ENCODE results near the gene ADAM15. TPM values are rescaled to one million over a fixed set of nuclear protein-coding genes. Genes with fewer than 3 reads are reported as not detected.

Gene ADAM15
- total RNA-seq, 2 experiments from 2014 or later, result 17.2 to 20.1 TPM

DNA sequence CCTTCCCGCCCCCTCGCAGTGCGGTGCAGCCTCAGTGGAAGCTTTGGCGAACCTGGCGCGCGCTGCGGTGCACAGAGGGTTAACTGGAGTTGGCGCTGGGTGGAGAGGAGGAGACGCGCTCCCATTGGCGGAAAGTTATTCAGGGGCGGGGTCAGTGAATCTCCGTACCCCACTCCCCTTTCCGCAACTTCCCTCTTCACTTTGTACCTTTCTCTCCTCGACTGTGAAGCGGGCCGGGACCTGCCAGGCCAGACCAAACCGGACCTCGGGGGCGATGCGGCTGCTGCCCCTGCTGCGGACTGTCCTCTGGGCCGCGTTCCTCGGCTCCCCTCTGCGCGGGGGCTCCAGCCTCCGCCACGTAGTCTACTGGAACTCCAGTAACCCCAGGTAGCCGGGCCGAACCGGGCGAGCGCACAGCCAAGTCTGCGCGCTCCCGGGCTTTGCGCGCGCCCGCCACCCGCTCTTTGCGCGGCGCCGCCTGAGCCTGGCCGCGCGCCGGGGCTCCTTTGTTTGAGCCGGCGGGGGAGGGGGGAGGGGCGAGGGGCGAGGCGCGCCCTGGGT is 12.5 kb downstream of the ADAM15 start, which contains the start of gene EFNA4:
Gene EFNA4 (plus strand): TSS at position 191 of the 561 bp plus-strand sequence. CDS start 84 bp downstream, at position 275.
- ChIA-PET CTCF (interaction anchor here (1.0 to 6.5 kb wide), 6 partner anchors 12 to 584 kb away, joined by 3 to 78 read pairs (median 6); partner anchors contain the start of gene ADAM15), POLR2A (interaction anchor here (0.6 to 2.3 kb wide), 6 partner anchors 11 to 81 kb away, joined by 3 to 23 read pairs (median 3); partner anchors contain the start of genes ADAM15, EFNA3 and FLAD1)
- H3K27ac ChIP-seq (ENCODE audit: low read depth in 1 of 2, low read length in 2 of 2), result peak within 1 kb of the TSS in 1 of 2 donors; percentile 61
- H3K4me3 ChIP-seq (ENCODE audit: low read length), result peak within 1 kb of the TSS; percentile 76
- TF ChIP-seq, protein P1, sequence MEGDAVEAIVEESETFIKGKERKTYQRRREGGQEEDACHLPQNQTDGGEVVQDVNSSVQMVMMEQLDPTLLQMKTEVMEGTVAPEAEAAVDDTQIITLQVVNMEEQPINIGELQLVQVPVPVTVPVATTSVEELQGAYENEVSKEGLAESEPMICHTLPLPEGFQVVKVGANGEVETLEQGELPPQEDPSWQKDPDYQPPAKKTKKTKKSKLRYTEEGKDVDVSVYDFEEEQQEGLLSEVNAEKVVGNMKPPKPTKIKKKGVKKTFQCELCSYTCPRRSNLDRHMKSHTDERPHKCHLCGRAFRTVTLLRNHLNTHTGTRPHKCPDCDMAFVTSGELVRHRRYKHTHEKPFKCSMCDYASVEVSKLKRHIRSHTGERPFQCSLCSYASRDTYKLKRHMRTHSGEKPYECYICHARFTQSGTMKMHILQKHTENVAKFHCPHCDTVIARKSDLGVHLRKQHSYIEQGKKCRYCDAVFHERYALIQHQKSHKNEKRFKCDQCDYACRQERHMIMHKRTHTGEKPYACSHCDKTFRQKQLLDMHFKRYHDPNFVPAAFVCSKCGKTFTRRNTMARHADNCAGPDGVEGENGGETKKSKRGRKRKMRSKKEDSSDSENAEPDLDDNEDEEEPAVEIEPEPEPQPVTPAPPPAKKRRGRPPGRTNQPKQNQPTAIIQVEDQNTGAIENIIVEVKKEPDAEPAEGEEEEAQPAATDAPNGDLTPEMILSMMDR (IDR thresholded peaks at IDR 0.05), result no peak
- no peaks in the 10 kb centered on the region for H3K27me3 Mint-ChIP-seq
- H3K4me3 Mint-ChIP-seq, result peak within 1 kb of the TSS; percentile 96
- H3K4me1 ChIP-seq (ENCODE audit: insufficient read depth, low read length), result peaks cover 41% of the 10 kb centered on the region
- H3K27ac Mint-ChIP-seq, result peak within 1 kb of the TSS; percentile 70
- no peaks in the 10 kb centered on the region for H3K9me3 ChIP-seq (ENCODE audit: control insufficient read depth in 1 of 2, insufficient read depth in 1 of 2, low read length in 2 of 2)
- H3K9me3 Mint-ChIP-seq, result no peaks in the 10 kb centered on the region
- peaks cover 11% of the 10 kb centered on the region for H3K36me3 ChIP-seq (ENCODE audit: insufficient read depth, low read length)
- H3K4me1 Mint-ChIP-seq (ENCODE audit: low read depth), result peaks cover 32% of the 10 kb centered on the region
- DNase-seq, result peak; percentile 69 to 92 (median 80)
- H3K36me3 Mint-ChIP-seq (ENCODE audit: low read depth), result peaks cover 15% of the 10 kb centered on the region
- intact Hi-C loops (cut with DNase I, micrococcal nuclease), result loop anchor here (1.0 to 5.0 kb wide), 7 partner anchors 21 to 656 kb away; partner anchors contain the start of genes IL6R (in 1 of the 2), PYGO2 (in 1 of the 2), UBE2Q1 (in 1 of the 2) and ZBTB7B (in 1 of the 2)
- peak; percentile 90 for ATAC-seq (ENCODE audit: poor library complexity)
- H3K27me3 ChIP-seq (ENCODE audit: control insufficient read depth in 1 of 2, insufficient read depth in 2 of 2, low read length in 2 of 2), result no peaks in the 10 kb centered on the region

DNA sequence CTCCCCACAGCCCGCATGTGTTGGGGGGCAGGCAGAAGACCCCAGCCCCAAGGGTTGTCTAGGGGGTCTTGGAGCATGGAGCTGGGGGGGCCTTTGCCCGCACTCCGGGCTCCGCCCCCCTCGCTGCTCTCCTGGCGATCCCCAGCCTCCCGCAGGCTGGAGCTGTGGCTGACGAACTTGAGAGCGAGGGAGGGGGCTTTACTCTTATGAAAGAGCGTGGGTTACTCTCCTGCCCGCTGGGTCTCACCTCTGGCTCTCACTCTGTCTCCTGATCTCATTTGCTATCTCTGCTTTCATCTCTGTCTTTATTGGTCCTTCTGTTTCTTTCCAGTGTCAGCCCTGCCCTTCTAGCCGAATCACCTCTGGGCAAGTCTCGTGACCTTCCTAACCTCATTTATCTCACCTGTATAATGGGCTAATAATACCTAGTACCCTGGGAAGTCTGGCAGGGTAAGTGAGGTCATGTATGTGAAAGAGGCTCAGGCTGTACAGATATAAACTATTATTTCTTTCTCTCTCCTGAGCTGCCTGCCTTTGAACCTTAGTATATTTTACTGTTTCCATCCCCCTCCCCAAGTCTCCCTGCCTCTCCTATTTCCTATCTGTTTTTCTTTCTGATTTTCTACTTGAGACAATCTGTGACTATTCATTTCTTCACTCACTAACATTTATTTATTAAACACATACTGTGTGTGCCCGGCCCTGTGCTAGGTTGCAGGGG is 13.2 kb downstream of the ADAM15 start:
- peaks cover 17% of the 10 kb centered on the region for H3K36me3 ChIP-seq (ENCODE audit: insufficient read depth, low read length)
- DNase-seq, result peak in 3 of 14 experiments; percentile 34 to 72 (median 62)
- peaks cover 41% of the 10 kb centered on the region for H3K4me1 ChIP-seq (ENCODE audit: insufficient read depth, low read length)
- Mint-ChIP-seq H3K36me3 (ENCODE audit: low read depth) (peaks cover 17% of the 10 kb centered on the region), H3K27ac (peak overlapping the region; percentile 70), H3K9me3 (no peaks in the 10 kb centered on the region), H3K4me3 (peak overlapping the region; percentile 96), H3K27me3 (no peaks in the 10 kb centered on the region), H3K4me1 (ENCODE audit: low read depth) (peaks cover 32% of the 10 kb centered on the region)
- peak overlapping the region; percentile 76 for H3K4me3 ChIP-seq (ENCODE audit: low read length)
- CTCF ChIA-PET, result interaction anchor here (1.3 to 6.5 kb wide), 7 partner anchors 12 to 585 kb away, joined by 3 to 78 read pairs (median 4); partner anchors contain the start of gene ADAM15
- H3K27me3 ChIP-seq (ENCODE audit: control insufficient read depth in 1 of 2, insufficient read depth in 2 of 2, low read length in 2 of 2), result no peaks in the 10 kb centered on the region
- intact Hi-C loops (cut with DNase I, micrococcal nuclease), result loop anchor here (5.0 kb wide), 4 partner anchors 62 to 657 kb away; partner anchors contain the start of genes IL6R (in 1 of the 2), PYGO2 (in 1 of the 2), UBE2Q1 (in 1 of the 2) and ZBTB7B (in 1 of the 2)
- ATAC-seq (ENCODE audit: poor library complexity), result peak; percentile 2
- POLR2A ChIA-PET, result interaction anchor here (1.0 to 2.3 kb wide), 4 partner anchors 13 to 21 kb away, joined by 3 to 23 read pairs (median 6); partner anchors contain the start of genes ADAM15 and EFNA3
- no peaks in the 10 kb centered on the region for H3K9me3 ChIP-seq (ENCODE audit: control insufficient read depth in 1 of 2, insufficient read depth in 1 of 2, low read length in 2 of 2)
- H3K27ac ChIP-seq (ENCODE audit: low read depth in 1 of 2, low read length in 2 of 2), result no peak overlapping the region
- TF ChIP-seq, protein P1 (IDR thresholded peaks at IDR 0.05), result no peak

DNA sequence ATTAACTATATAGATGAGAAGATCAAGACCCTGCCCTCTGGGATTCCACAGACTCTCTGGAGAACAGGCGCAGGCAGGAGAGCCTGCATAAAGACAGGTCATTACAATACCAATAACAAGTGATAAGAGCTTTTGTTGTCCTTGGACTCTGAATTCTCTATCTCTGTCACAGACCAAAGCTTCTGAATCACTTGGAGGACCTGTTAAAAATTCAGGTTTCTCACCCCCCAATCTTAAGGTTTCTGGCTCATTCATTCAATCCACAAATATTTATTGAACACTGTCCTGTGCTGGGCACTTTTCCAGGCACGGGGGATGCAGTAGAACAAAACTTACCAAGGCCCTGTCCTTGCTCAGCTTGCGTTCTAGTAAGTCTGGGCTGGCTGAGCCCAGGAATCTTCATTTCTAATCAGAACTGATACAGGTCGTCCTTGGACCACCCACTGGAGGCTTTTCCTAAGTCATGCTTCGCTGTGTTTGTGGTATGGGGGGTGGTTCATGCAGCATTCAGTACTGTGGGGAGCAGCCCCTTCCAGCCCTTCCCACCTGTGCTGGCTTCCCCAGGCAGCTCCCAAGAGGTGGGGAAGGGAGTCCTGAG is 13.8 kb downstream of the ADAM15 start:
- no peak overlapping the region for H3K4me3 ChIP-seq (ENCODE audit: low read length)
- H3K4me1 Mint-ChIP-seq (ENCODE audit: low read depth), result peaks cover 32% of the 10 kb centered on the region
- no peak for DNase-seq
- no peaks in the 10 kb centered on the region for H3K27me3 ChIP-seq (ENCODE audit: control insufficient read depth in 1 of 2, insufficient read depth in 2 of 2, low read length in 2 of 2)
- no peaks in the 10 kb centered on the region for H3K27me3 Mint-ChIP-seq
- no peaks in the 10 kb centered on the region for H3K9me3 Mint-ChIP-seq
- TF ChIP-seq, protein P1 (IDR thresholded peaks at IDR 0.05), result no peak
- intact Hi-C loops (cut with DNase I, micrococcal nuclease), result loop anchor here (5.0 kb wide), 4 partner anchors 63 to 658 kb away; partner anchors contain the start of genes IL6R (in 1 of the 2), PYGO2 (in 1 of the 2), UBE2Q1 (in 1 of the 2) and ZBTB7B (in 1 of the 2)
- ChIA-PET CTCF (interaction anchor here (0.5 to 5.2 kb wide), 5 partner anchors 12 to 80 kb away, joined by 4 to 78 read pairs (median 4); partner anchors contain the start of gene ADAM15), POLR2A (interaction anchor here (1.0 to 1.3 kb wide), 3 partner anchors 14 to 21 kb away, joined by 3 to 10 read pairs (median 3); partner anchors contain the start of genes ADAM15 and EFNA3)
- H3K4me3 Mint-ChIP-seq, result peak overlapping the region; percentile 96
- peaks cover 19% of the 10 kb centered on the region for H3K36me3 Mint-ChIP-seq (ENCODE audit: low read depth)
- H3K4me1 ChIP-seq (ENCODE audit: insufficient read depth, low read length), result peaks cover 45% of the 10 kb centered on the region
- peaks cover 19% of the 10 kb centered on the region for H3K36me3 ChIP-seq (ENCODE audit: insufficient read depth, low read length)
- ATAC-seq (ENCODE audit: poor library complexity), result no peak
- no peak overlapping the region for H3K27ac ChIP-seq (ENCODE audit: low read depth in 1 of 2, low read length in 2 of 2)
- H3K27ac Mint-ChIP-seq, result peak overlapping the region; percentile 70
- H3K9me3 ChIP-seq (ENCODE audit: control insufficient read depth in 1 of 2, insufficient read depth in 1 of 2, low read length in 2 of 2), result no peaks in the 10 kb centered on the region

All from CD4-positive, alpha-beta T cell (primary cell).